Tibial artery (tissue), 4 donors: ENCODE data around the gene ERGIC3.

ENCODE experiments used
- DNase-seq, 2 donors: peaks; one replicate each; pipeline ENCODE4 v3.0.0-alpha.2; 2019
- H3K27ac ChIP-seq, 2 donors: fragments of 200-600 bp; sonication (generic) in 1 of 2; 1 replicate in 1 of 2; 2 replicates in 1 of 2; pipeline ENCODE4 v1.5.1; 2018 to 2019; ENCODE audit warnings: mild to moderate bottlenecking in 1 of 2
- H3K27me3 ChIP-seq, 2 donors: fragments of 200-600 bp; sonication (generic) in 1 of 2; one replicate each; pipeline versions ENCODE4 v1.5.1 to v1.6.0; 2016 to 2019
- H3K36me3 ChIP-seq, 3 donors: fragments of 200-600 bp; sonication (generic) in 2 of 3; one replicate each; pipeline ENCODE4 v1.5.1; 2016 to 2019; ENCODE audit warnings: mild to moderate bottlenecking in 2 of 3
- H3K4me1 ChIP-seq, 4 donors: fragments of 200-600 bp; sonication (generic) in 2 of 4; 1 replicate in 3 of 4; 2 replicates in 1 of 4; pipeline ENCODE4 v1.5.1; 2016 to 2019
- H3K4me3 ChIP-seq, 2 donors: fragments of 200-600 bp; sonication (generic) in 1 of 2; 1 replicate in 1 of 2; 2 replicates in 1 of 2; pipeline ENCODE4 v1.5.1; 2018 to 2019; ENCODE audit warnings: mild to moderate bottlenecking in 2 of 2
- H3K9me3 ChIP-seq, 3 donors: fragments of 200-600 bp; sonication (generic) in 1 of 3; one replicate each; pipeline ENCODE4 v1.5.1; 2016 to 2019
- intact Hi-C: fragments of 100-400 bp; cut with DNase I; formaldehyde crosslinking; loops from one replicate; pipeline ENCODE4 v1.15.0; 2023; ENCODE audit warnings: low total_unique reads
- TF ChIP-seq, protein P1 (sequence below), 2 experiments: fragments of 200-600 bp in 1 of 2; fragments of 450-650 bp in 1 of 2; IDR thresholded peaks; one replicate each; pipeline ENCODE4 v1.5.1; 2017 to 2019; ENCODE audit warnings: antibody characterized with exemption in 2 of 2, mild to moderate bottlenecking in 1 of 2, moderate library complexity in 1 of 2

The ERGIC3 gene

DNA sequence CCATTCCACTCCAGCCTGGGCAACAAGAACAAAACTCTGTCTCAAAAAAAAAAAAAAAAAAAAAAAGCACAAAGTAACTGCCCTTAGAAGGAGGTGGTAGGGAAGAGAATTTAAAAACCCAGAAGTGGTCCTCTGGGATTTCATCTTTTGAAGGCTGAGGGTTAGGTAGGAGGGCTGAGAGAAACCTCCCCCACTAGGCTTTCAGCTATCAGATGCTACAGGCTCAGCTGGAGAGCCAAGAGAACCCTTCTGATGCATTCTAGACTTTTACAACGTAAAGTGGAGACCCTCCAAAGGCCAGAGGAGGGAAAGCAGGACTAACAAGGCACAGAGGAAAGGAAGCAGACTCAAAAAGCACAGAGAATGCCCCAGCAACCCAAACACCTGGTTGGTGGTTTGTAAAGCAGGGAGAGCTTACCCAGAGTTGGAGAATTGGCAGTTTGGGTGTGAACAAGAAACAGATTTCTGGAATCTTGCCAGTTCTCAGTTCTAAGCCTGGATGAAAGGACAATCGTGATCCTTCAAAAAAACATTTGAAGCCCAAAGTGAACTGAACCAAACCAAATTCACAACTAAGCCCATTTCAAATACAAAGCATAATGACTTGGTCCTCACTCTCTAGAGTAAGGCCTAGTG is 50.6 kb downstream of the ERGIC3 start:
- H3K4me1 ChIP-seq, result no peaks in the 10 kb centered on the region
- H3K36me3 ChIP-seq, result no peaks in the 10 kb centered on the region
- no peak overlapping the region for H3K27ac ChIP-seq
- H3K27me3 ChIP-seq, result peaks cover 0 to 4% of the 10 kb centered on the region in 2 donors
- intact Hi-C loops, result no loop called here
- peak in 1 of 2 donors; percentile 1 for DNase-seq
- no peaks in the 10 kb centered on the region for H3K9me3 ChIP-seq
- no peak overlapping the region for H3K4me3 ChIP-seq
- TF ChIP-seq, protein P1, sequence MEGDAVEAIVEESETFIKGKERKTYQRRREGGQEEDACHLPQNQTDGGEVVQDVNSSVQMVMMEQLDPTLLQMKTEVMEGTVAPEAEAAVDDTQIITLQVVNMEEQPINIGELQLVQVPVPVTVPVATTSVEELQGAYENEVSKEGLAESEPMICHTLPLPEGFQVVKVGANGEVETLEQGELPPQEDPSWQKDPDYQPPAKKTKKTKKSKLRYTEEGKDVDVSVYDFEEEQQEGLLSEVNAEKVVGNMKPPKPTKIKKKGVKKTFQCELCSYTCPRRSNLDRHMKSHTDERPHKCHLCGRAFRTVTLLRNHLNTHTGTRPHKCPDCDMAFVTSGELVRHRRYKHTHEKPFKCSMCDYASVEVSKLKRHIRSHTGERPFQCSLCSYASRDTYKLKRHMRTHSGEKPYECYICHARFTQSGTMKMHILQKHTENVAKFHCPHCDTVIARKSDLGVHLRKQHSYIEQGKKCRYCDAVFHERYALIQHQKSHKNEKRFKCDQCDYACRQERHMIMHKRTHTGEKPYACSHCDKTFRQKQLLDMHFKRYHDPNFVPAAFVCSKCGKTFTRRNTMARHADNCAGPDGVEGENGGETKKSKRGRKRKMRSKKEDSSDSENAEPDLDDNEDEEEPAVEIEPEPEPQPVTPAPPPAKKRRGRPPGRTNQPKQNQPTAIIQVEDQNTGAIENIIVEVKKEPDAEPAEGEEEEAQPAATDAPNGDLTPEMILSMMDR (IDR thresholded peaks at IDR 0.05), result no peak

DNA sequence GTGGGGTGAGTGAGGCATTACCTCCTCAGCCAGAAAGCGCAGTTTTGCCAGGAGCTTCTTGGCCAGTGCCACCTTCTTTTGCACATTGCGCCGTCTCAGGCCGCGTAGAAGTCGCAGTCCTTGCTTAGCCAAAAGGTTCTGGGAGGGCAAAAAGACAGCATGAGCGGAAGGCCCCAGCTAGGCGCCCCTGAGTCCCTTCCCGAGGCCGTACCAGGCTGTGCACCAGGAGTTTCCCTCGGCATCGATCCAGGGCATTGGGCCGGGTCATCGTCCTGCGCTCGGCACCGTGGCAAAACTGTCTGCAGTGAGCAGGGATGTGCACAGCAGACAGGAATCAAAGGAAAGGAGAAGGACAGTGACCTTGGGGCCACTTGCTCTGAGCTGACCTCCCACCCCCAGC is 53.6 kb downstream of the ERGIC3 start:
- H3K4me1 ChIP-seq, result peaks cover 0 to 3% (median 2%) of the 10 kb centered on the region in 4 donors
- DNase-seq, result peak in 1 of 2 donors; percentile 39
- TF ChIP-seq, protein P1 (IDR thresholded peaks at IDR 0.05), result no peak
- intact Hi-C loops, result no loop called here
- H3K9me3 ChIP-seq, result no peaks in the 10 kb centered on the region
- H3K36me3 ChIP-seq, result no peaks in the 10 kb centered on the region
- H3K27me3 ChIP-seq, result peaks cover 0 to 20% of the 10 kb centered on the region in 2 donors
- no peak overlapping the region for H3K27ac ChIP-seq
- H3K4me3 ChIP-seq, result no peak overlapping the region

DNA sequence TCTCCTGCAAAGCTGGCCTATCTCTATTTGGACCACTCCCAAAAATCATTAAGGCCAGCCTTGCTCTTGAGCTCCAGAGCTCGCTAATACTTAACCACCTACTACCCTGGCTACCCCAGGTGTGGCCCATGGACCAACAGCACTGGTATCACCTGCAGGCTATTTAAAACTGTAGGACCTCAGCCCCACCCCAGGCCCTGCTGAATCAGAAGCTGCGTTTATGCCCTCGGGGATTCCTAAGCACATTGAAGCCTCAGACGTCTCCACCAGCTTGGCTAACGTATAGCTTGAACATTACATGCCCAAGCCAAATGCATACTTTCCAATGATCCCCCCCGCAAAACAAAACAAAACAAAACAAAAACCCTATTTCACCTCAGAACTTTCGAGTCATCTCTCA is 54.0 kb downstream of the ERGIC3 start:
- no peaks in the 10 kb centered on the region for H3K9me3 ChIP-seq
- H3K36me3 ChIP-seq, result no peaks in the 10 kb centered on the region
- no peak overlapping the region for H3K4me3 ChIP-seq
- peaks cover 0 to 8% (median 6%) of the 10 kb centered on the region in 4 donors for H3K4me1 ChIP-seq
- TF ChIP-seq, protein P1 (IDR thresholded peaks at IDR 0.05), result no peak
- peaks cover 0 to 24% of the 10 kb centered on the region in 2 donors for H3K27me3 ChIP-seq
- DNase-seq, result no peak
- no peak overlapping the region for H3K27ac ChIP-seq
- intact Hi-C loops, result no loop called here

DNA sequence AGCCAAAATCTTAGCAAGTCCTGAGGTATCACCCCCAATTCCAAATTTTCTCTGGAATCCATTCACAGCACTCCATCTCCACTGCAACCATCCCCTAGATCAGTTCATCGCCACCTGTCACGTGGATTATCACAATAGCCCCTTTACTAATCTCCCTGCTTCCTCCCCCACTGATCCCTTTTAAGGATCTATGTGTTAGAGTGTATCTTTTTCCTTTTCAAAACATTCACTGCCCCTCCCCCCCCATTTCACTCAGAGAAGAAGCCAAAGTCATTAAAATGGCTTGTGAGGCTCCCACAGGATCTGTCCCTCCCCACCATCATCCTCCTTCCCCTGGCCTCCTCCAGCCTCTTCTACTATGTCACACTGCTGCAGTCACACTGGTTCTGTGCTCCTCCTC is 55.3 kb downstream of the ERGIC3 start:
- Histone ChIP-seq H3K4me1 (peaks cover 0 to 21% (median 18%) of the 10 kb centered on the region in 4 donors), H3K27ac (no peak overlapping the region), H3K36me3 (no peaks in the 10 kb centered on the region), H3K27me3 (peaks cover 0 to 33% of the 10 kb centered on the region in 2 donors), H3K9me3 (no peaks in the 10 kb centered on the region), H3K4me3 (no peak overlapping the region)
- no peak for DNase-seq
- TF ChIP-seq, protein P1 (IDR thresholded peaks at IDR 0.05), result no peak
- intact Hi-C loops, result no loop called here

DNA sequence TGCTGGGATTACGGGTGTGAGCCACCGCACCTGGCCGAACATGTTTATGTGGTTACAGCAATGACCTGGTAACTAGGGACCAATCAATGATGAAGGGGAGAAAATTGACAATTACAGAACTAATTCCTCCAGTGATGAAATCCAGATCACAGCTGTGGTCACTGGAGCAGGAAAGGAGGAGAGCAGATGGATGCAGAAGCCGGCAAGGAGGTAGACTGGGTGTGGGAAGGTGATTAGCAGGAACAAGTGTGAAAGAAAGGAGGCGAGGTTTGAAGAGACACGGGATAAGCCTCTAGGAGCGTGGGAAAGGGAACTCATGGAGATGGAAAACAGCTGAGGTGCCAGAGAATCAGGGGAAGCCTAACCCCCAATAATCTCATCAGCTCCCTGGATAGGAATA is 56.6 kb downstream of the ERGIC3 start:
- peak in 1 of 2 donors; percentile 28 for DNase-seq

More for the DNA sequence above, 56.6 kb downstream of the ERGIC3 start:
- intact Hi-C loops, result no loop called here
- Histone ChIP-seq H3K27ac (no peak overlapping the region), H3K4me3 (no peak overlapping the region), H3K27me3 (peaks cover 0 to 34% of the 10 kb centered on the region in 2 donors), H3K9me3 (no peaks in the 10 kb centered on the region), H3K4me1 (peaks cover 0 to 21% (median 19%) of the 10 kb centered on the region in 4 donors), H3K36me3 (no peaks in the 10 kb centered on the region)
- TF ChIP-seq, protein P1 (IDR thresholded peaks at IDR 0.05), result no peak
